ENCODE data around the gene MTCP1. TPM values are rescaled to one million over a fixed set of nuclear protein-coding genes. Genes with fewer than 3 reads are reported as not detected.

MTCP1 gene
- polyA plus RNA-seq (2011; rRNA removed): 10.5 and 17.4 TPM in 2 replicates
- polyA minus RNA-seq (2011; rRNA and poly(A)+ RNA removed): 1.9 and 3.2 TPM in 2 replicates

- CTCF ChIA-PET: interaction anchor here (0.7 to 1.5 kb wide), 3 partner anchors 14 to 22 kb away, joined by 3 read pairs; no protein-coding TSS in a partner anchor
These were observed at the start of gene MTCP1, which contains the start of the genes BRCC3 and CMC4 for GRCh38 chrX:155070975-155071693. MTCP1 (minus strand) TSS chrX:155071136; CDS start chrX:155066010, 5,126 bp downstream. BRCC3 (plus strand) TSS chrX:155071508; CDS start chrX:155071528, 20 bp downstream. CMC4 (minus strand) TSS chrX:155071136; CDS start chrX:155064023, 7,113 bp downstream.

GRCh38 chrX:155115174-155115819, 44.4 kb upstream of the MTCP1 start:
- no peak overlapping the region for H3K4me3 ChIP-seq (ENCODE audit: low read depth, low read length)
- H3K27me3 ChIP-seq (ENCODE audit: control insufficient read depth, insufficient read depth, low read length): no peaks in the 10 kb centered on the region
- no peak for DNase-seq (ENCODE audit: low read depth, low spot score)
- no peak overlapping the region for H3K27ac ChIP-seq (ENCODE audit: low read depth, low read length)
- no peak for TF ChIP-seq CTCF (IDR thresholded peaks at IDR 0.05; ENCODE audit: low read depth, low read length)
- no peaks in the 10 kb centered on the region for H3K9me3 ChIP-seq (ENCODE audit: control insufficient read depth, insufficient read depth, low read length)
- CTCF ChIA-PET: interaction anchor here (0.8 kb wide), 1 partner anchor 21 kb away, joined by 4 read pairs; no protein-coding TSS in a partner anchor
- POLR2A ChIA-PET: no interaction called here

More at GRCh38 chrX:155070975-155071693, at the start of gene MTCP1, which contains the start of the genes BRCC3 and CMC4:
- TF ChIP-seq CTCF (IDR thresholded peaks at IDR 0.05; ENCODE audit: low read depth, low read length): no peak
- Histone ChIP-seq H3K9me3 (ENCODE audit: control insufficient read depth, insufficient read depth, low read length) (no peaks in the 10 kb centered on the region; the same call in 1 of the 2 replicates), H3K4me3 (ENCODE audit: low read depth, low read length) (peak within 1 kb of the TSS; percentile 79), H3K27me3 (ENCODE audit: control insufficient read depth, insufficient read depth, low read length) (no peaks in the 10 kb centered on the region), H3K27ac (ENCODE audit: low read depth, low read length) (peak within 1 kb of the TSS; percentile 75)
- POLR2A ChIA-PET: no interaction called here
- DNase-seq (ENCODE audit: low read depth, low spot score): peak; percentile 36

GRCh38 chrX:155113097-155113496, 42.2 kb upstream of the MTCP1 start:
- POLR2A ChIA-PET: no interaction called here

GRCh38 chrX:155112171-155112570, 41.2 kb upstream of the MTCP1 start:
- Histone ChIP-seq H3K27ac (ENCODE audit: low read depth, low read length) (no peak overlapping the region), H3K9me3 (ENCODE audit: control insufficient read depth, insufficient read depth, low read length) (no peaks in the 10 kb centered on the region), H3K27me3 (ENCODE audit: control insufficient read depth, insufficient read depth, low read length) (no peaks in the 10 kb centered on the region), H3K4me3 (ENCODE audit: low read depth, low read length) (no peak overlapping the region)
- no peak for DNase-seq (ENCODE audit: low read depth, low spot score)
- ChIA-PET POLR2A (no interaction called here), CTCF (no interaction called here)
- TF ChIP-seq CTCF (IDR thresholded peaks at IDR 0.05; ENCODE audit: low read depth, low read length): no peak

More at GRCh38 chrX:155113097-155113496, 42.2 kb upstream of the MTCP1 start:
- no peak for DNase-seq (ENCODE audit: low read depth, low spot score)
- no peak for TF ChIP-seq CTCF (IDR thresholded peaks at IDR 0.05; ENCODE audit: low read depth, low read length)
- no peaks in the 10 kb centered on the region for H3K9me3 ChIP-seq (ENCODE audit: control insufficient read depth, insufficient read depth, low read length)
- no peak overlapping the region for H3K27ac ChIP-seq (ENCODE audit: low read depth, low read length)
- CTCF ChIA-PET: interaction anchor here (0.6 kb wide), 1 partner anchor 104 kb away, joined by 3 read pairs; the partner anchor contains the start of gene VBP1
- no peak overlapping the region for H3K4me3 ChIP-seq (ENCODE audit: low read depth, low read length)
- H3K27me3 ChIP-seq (ENCODE audit: control insufficient read depth, insufficient read depth, low read length): no peaks in the 10 kb centered on the region
